ENCODE measurements around the gene MIPOL1. TPM values are rescaled to one million over a fixed set of nuclear protein-coding genes. Genes with fewer than 3 reads are reported as not detected.

The MIPOL1 gene
- total and polyA plus RNA-seq, 8 donors, result 2.4 to 9.0 (median 6.4) TPM

DNA sequence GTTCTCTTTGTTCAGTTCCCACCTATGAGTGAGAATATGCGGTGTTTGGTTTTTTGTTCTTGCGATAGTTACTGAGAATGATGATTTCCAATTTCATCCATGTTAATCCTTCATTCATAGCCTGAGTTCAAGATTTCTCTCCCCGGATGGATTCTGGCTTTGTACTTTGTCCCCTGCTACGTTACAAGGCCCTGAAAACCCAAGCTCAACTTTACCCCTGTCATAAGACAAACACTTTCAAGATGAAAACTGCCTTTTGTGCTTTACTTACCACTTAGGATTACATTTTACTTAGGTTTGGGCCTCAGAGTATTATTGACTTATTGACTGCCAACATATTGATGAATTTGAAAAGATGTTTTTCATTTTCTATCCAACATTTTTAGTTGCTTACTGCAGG, 361.0 kb downstream of the MIPOL1 start:
- TF ChIP-seq, protein P1, sequence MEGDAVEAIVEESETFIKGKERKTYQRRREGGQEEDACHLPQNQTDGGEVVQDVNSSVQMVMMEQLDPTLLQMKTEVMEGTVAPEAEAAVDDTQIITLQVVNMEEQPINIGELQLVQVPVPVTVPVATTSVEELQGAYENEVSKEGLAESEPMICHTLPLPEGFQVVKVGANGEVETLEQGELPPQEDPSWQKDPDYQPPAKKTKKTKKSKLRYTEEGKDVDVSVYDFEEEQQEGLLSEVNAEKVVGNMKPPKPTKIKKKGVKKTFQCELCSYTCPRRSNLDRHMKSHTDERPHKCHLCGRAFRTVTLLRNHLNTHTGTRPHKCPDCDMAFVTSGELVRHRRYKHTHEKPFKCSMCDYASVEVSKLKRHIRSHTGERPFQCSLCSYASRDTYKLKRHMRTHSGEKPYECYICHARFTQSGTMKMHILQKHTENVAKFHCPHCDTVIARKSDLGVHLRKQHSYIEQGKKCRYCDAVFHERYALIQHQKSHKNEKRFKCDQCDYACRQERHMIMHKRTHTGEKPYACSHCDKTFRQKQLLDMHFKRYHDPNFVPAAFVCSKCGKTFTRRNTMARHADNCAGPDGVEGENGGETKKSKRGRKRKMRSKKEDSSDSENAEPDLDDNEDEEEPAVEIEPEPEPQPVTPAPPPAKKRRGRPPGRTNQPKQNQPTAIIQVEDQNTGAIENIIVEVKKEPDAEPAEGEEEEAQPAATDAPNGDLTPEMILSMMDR (IDR thresholded peaks at IDR 0.05), result no peak
- DNase-seq (no peak), FAIRE-seq (no peak), ATAC-seq (no peak)
- H3K4me3 ChIP-seq, result no peak overlapping the region
- no peaks in the 10 kb centered on the region for H3K27me3 ChIP-seq
- 91 to 92% methylated on average over 4 of the region's 4 CpGs for WGBS, 2 donors
- H3K36me3 ChIP-seq, result no peaks in the 10 kb centered on the region
- H3K4me1 ChIP-seq, result no peaks in the 10 kb centered on the region
- intact Hi-C loops (cut with DNase I), result no loop called here
- H3K27ac ChIP-seq, result no peak overlapping the region
- no peaks in the 10 kb centered on the region for H3K9me3 ChIP-seq

DNA sequence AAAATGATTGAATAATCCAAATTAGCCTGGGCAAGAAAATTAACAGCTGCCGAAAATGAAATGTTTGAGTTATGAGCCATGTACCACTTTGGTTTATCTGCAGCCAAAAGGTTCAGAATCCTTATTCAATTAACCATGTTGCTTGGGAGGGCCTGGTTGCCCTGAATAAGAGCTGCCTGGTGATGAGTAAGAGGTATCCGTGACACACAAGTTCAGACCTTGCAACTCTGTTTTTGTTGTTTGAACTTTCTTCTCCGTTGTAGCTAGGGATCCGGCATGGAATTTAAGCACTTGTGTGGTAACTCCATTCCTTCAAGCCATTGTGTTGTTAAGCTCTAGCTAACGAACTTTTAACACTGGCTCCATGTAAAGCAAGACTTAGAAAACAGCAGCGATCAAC, 361.6 kb downstream of the MIPOL1 start:
- TF ChIP-seq, protein P1 (IDR thresholded peaks at IDR 0.05), result no peak

DNA sequence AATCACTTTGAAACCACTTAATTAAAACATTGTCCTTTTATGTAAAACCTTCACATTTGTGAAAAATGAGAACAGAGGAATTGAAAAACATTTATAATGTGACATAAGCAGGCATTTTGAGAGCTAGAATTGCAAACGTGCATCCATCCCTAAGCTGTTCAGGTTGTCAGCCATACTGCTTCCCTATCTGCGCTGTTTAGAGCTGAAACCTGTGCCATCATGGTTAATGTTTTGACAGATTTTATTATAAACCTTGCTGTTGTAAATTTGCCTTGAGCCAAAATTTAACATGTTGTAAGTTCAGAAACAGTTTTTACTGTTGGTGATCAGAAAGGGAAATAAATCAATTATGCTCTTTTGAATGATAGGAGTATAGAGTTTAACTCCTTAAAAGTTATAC, 365.5 kb downstream of the MIPOL1 start:
- intact Hi-C loops (cut with DNase I), result no loop called here
- H3K4me3 ChIP-seq, result no peak overlapping the region
- no peaks in the 10 kb centered on the region for H3K27me3 ChIP-seq
- TF ChIP-seq, protein P1 (IDR thresholded peaks at IDR 0.05), result no peak
- ATAC-seq, result no peak
- peaks cover 0 to 9% (median 7%) of the 10 kb centered on the region in 3 donors for H3K4me1 ChIP-seq
- 76 to 86% methylated on average over 2 of the region's 2 CpGs for WGBS, 2 donors
- H3K36me3 ChIP-seq, result no peaks in the 10 kb centered on the region
- H3K27ac ChIP-seq, result no peak overlapping the region
- FAIRE-seq, result no peak
- H3K9me3 ChIP-seq, result no peaks in the 10 kb centered on the region
- DNase-seq, result no peak

More for the DNA sequence above, 361.6 kb downstream of the MIPOL1 start:
- no peak overlapping the region for H3K4me3 ChIP-seq
- no peak for FAIRE-seq
- no peak for ATAC-seq
- 83 to 86% methylated on average over 6 of the region's 6 CpGs for WGBS, 2 donors
- no peaks in the 10 kb centered on the region for H3K27me3 ChIP-seq
- no peaks in the 10 kb centered on the region for H3K36me3 ChIP-seq
- H3K27ac ChIP-seq, result no peak overlapping the region
- H3K9me3 ChIP-seq, result no peaks in the 10 kb centered on the region
- DNase-seq, result no peak
- intact Hi-C loops (cut with DNase I), result no loop called here
- no peaks in the 10 kb centered on the region for H3K4me1 ChIP-seq

DNA sequence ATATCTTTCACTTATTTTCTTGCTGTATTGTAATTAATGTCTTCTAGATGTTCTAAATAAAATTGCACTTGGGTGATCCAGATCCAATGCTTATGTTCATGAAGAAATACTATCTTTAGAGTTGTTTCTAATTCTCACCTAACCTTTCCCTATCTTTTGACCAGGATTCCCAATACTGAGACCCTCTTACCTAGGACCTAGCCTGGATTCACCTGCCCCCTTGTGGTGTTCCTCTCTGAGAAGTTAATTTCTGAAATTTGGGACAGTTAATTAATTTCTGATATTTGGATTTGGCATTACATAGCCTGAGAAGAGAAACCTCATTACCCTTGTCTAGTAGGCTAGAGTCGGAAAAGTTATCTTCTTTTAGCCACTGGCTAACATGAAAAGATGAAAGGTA, 367.8 kb downstream of the MIPOL1 start:
- TF ChIP-seq, protein P1 (IDR thresholded peaks at IDR 0.05), result no peak
- FAIRE-seq (no peak), ATAC-seq (no peak), DNase-seq (no peak)
- H3K4me3 ChIP-seq, result no peak overlapping the region
- no peaks in the 10 kb centered on the region for H3K9me3 ChIP-seq
- no peaks in the 10 kb centered on the region for H3K36me3 ChIP-seq
- no peak overlapping the region for H3K27ac ChIP-seq
- peaks cover 0 to 9% (median 7%) of the 10 kb centered on the region in 3 donors for H3K4me1 ChIP-seq
- no peaks in the 10 kb centered on the region for H3K27me3 ChIP-seq
- intact Hi-C loops (cut with DNase I), result no loop called here
- WGBS, 2 donors, result 70 to 87% methylated on average over 1 of the region's 1 CpG

DNA sequence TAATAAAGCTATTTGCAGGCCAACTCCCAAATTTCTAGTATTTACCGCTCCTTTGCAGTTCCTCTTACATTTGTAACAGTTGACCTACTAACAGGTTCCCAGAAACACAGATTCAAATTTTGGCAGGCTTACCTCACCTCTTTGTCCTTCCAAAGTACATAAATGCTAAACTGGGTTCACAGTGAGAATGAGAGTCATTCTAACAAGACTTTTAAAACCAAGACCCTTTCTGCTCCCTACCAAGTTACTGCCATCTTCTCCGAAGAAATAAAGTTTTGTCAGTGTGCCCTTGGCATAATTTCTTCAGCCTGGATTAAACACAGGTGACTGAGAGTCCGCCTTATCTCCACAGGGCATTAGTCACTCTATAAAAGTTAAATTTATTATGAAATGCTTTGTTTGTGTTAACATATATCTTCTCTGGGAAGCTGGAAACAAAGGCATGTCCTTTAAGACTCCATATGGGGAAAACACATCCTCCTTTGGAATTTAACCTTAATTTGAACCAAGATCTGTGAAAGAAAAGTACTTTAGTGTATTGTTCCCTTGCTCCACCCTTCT, 369.2 kb downstream of the MIPOL1 start:
- DNase-seq, result no peak
- H3K27ac ChIP-seq, result peak overlapping the region in 1 of 4 donors; percentile 20
- no peak overlapping the region for H3K4me3 ChIP-seq

More for the DNA sequence above, 369.2 kb downstream of the MIPOL1 start:
- ATAC-seq (peak in 3 of 4 donors; percentile 58 to 83 (median 78)), FAIRE-seq (no peak)
- WGBS, 2 donors, result 20 to 24% methylated on average over 3 of the region's 3 CpGs
- Histone ChIP-seq H3K4me1 (peaks cover 0 to 9% (median 7%) of the 10 kb centered on the region in 3 donors), H3K9me3 (no peaks in the 10 kb centered on the region), H3K36me3 (no peaks in the 10 kb centered on the region), H3K27me3 (no peaks in the 10 kb centered on the region)
- intact Hi-C loops (cut with DNase I), result no loop called here
- TF ChIP-seq, protein P1 (IDR thresholded peaks at IDR 0.05), result no peak
